WTC11 (cell line): ENCODE data around the gene KSR2. TPM values are rescaled to one million over a fixed set of nuclear protein-coding genes. Genes with fewer than 3 reads are reported as not detected.

Experiments
- ATAC-seq: fragments of 200-7000 bp; cut with Tn5 transposase; 2 replicates; pipeline ENCODE4 v1.10.0; 2021; ENCODE audit warnings: mild to moderate bottlenecking, moderate library complexity
- CTCF ChIA-PET: fragments of 300-600 bp; sonication (Branson Sonifier 250); formaldehyde crosslinking; loops from one replicate; lab custom pipeline; 2021; ENCODE audit warnings: antibody characterized with exemption; lab: Charles Lee
- POLR2A ChIA-PET: fragments of 350-600 bp; sonication (Branson Sonifier 250); formaldehyde crosslinking; loops from one replicate; lab custom pipeline; 2021; ENCODE audit warnings: antibody characterized with exemption; lab: Charles Lee
- DNase-seq: peaks from one replicate; pipeline ENCODE4 v3.0.0; 2021; ENCODE audit warnings: low spot score
- H3K27ac Mint-ChIP-seq: 2 replicates; pipeline ENCODE4 v1.8.0; 2021; ENCODE audit warnings: mixed read lengths
- H3K27me3 Mint-ChIP-seq: 2 replicates; pipeline ENCODE4 v1.8.0; 2021; ENCODE audit warnings: low read depth, mild to moderate bottlenecking, moderate library complexity, mixed read lengths
- H3K36me3 Mint-ChIP-seq: 2 replicates; pipeline ENCODE4 v1.8.0; 2021; ENCODE audit warnings: mixed read lengths
- H3K4me1 Mint-ChIP-seq: 2 replicates; pipeline ENCODE4 v1.8.0; 2022; ENCODE audit warnings: mixed read lengths
- H3K4me3 Mint-ChIP-seq: 2 replicates; pipeline ENCODE4 v1.8.0; 2021; ENCODE audit warnings: mild to moderate bottlenecking, moderate library complexity, mixed read lengths
- H3K9me3 Mint-ChIP-seq: 2 replicates; pipeline ENCODE4 v1.8.0; 2021; ENCODE audit warnings: mixed read lengths
- CBFB ChIP-seq: sonication (generic); formaldehyde crosslinking; IDR thresholded peaks from 2 replicates; pipeline ENCODE4 v1.8.1; 2022; ENCODE audit warnings: mild to moderate bottlenecking, low read depth, missing genetic modification reagents
- CDX4 ChIP-seq: fragments of 250-450 bp; sonication (Bioruptor Pico); IDR thresholded peaks from 2 replicates; pipeline ENCODE4 v1.9.0; 2021; ENCODE audit warnings: moderate library complexity, mild to moderate bottlenecking, inconsistent platforms, borderline replicate concordance
- CREB1 ChIP-seq: sonication (generic); formaldehyde crosslinking; IDR thresholded peaks from 2 replicates; pipeline ENCODE4 v1.8.0; 2023; ENCODE audit warnings: mild to moderate bottlenecking, missing genetic modification reagents
- CREM ChIP-seq: sonication (generic); formaldehyde crosslinking; IDR thresholded peaks from 2 replicates; pipeline ENCODE4 v1.8.1; 2022; ENCODE audit warnings: mild to moderate bottlenecking, missing genetic modification reagents, moderate library complexity
- E2F4 ChIP-seq: sonication (generic); formaldehyde crosslinking; IDR thresholded peaks from 2 replicates; pipeline ENCODE4 v1.8.1; 2022; ENCODE audit warnings: low read depth, mild to moderate bottlenecking, moderate library complexity, missing genetic modification reagents, borderline replicate concordance
- FOXP1 ChIP-seq: sonication (generic); formaldehyde crosslinking; IDR thresholded peaks from 2 replicates; pipeline ENCODE4 v1.8.0; 2022; ENCODE audit warnings: missing genetic modification reagents, mild to moderate bottlenecking, moderate library complexity, borderline replicate concordance
- GTF2I ChIP-seq: fragments of 250-450 bp; sonication (Bioruptor Pico); conservative IDR thresholded peaks from 2 replicates; pipeline ENCODE4 v1.4.0; 2021; ENCODE audit warnings: mild to moderate bottlenecking
- IRF2 ChIP-seq: sonication (generic); formaldehyde crosslinking; IDR thresholded peaks from 2 replicates; pipeline ENCODE4 v1.8.0; 2022; ENCODE audit warnings: low read depth, missing genetic modification reagents, borderline replicate concordance
- MAX ChIP-seq: sonication (generic); formaldehyde crosslinking; IDR thresholded peaks from 2 replicates; pipeline ENCODE4 v1.8.0; 2022; ENCODE audit warnings: mild to moderate bottlenecking, missing genetic modification reagents
- MLX ChIP-seq: sonication (generic); formaldehyde crosslinking; IDR thresholded peaks from 2 replicates; pipeline ENCODE4 v1.8.1; 2023; ENCODE audit warnings: mild to moderate bottlenecking, missing genetic modification reagents, moderate library complexity
- MXD4 ChIP-seq: fragments of 250-450 bp; sonication (Bioruptor Pico); IDR thresholded peaks from 2 replicates; pipeline ENCODE4 v1.8.0; 2021; ENCODE audit warnings: mild to moderate bottlenecking, moderate library complexity, borderline replicate concordance
- NFATC4 ChIP-seq: fragments of 250-450 bp; sonication (Bioruptor Pico); IDR thresholded peaks from 2 replicates; pipeline ENCODE4 v1.9.0; 2021; ENCODE audit warnings: mild to moderate bottlenecking
- NR1H2 ChIP-seq: sonication (generic); formaldehyde crosslinking; IDR thresholded peaks from 2 replicates; pipeline ENCODE4 v1.9.0; 2021; ENCODE audit warnings: mild to moderate bottlenecking, moderate library complexity, missing genetic modification reagents
- SOX15 ChIP-seq: fragments of 250-450 bp; sonication (Bioruptor Pico); IDR thresholded peaks from 2 replicates; pipeline ENCODE4 v1.9.0; 2021; ENCODE audit warnings: mild to moderate bottlenecking
- TP53 ChIP-seq: sonication (generic); formaldehyde crosslinking; IDR thresholded peaks from 2 replicates; pipeline ENCODE4 v1.8.1; 2023; ENCODE audit warnings: mild to moderate bottlenecking, missing genetic modification reagents
- ZNF121 ChIP-seq: sonication (generic); formaldehyde crosslinking; IDR thresholded peaks from 2 replicates; pipeline ENCODE4 v1.8.0; 2023; ENCODE audit warnings: missing genetic modification reagents
- ZNF232 ChIP-seq: sonication (generic); formaldehyde crosslinking; IDR thresholded peaks from 2 replicates; pipeline ENCODE4 v1.8.0; 2022; ENCODE audit warnings: mild to moderate bottlenecking, missing genetic modification reagents
- ZNF263 ChIP-seq: sonication (generic); formaldehyde crosslinking; IDR thresholded peaks from 2 replicates; pipeline ENCODE4 v1.8.1; 2022; ENCODE audit warnings: low read depth, mild to moderate bottlenecking, moderate library complexity, missing genetic modification reagents
- ZNF281 ChIP-seq: sonication (generic); formaldehyde crosslinking; IDR thresholded peaks from 2 replicates; pipeline ENCODE4 v1.8.0; 2023; ENCODE audit warnings: mild to moderate bottlenecking, missing genetic modification reagents
- ZNF423 ChIP-seq: fragments of 250-450 bp; sonication (Bioruptor Pico); IDR thresholded peaks from 2 replicates; pipeline ENCODE4 v2.1.2; 2022; ENCODE audit warnings: mild to moderate bottlenecking, moderate library complexity
- total RNA-seq: library from RNA; stranded (reverse); gene quantifications from 3 replicates; pipeline ENCODE4 v1.2.3, GENCODE V29; 2021
- TF ChIP-seq, protein P1 (sequence below): sonication (generic); formaldehyde crosslinking; conservative IDR thresholded peaks from 2 replicates; pipeline ENCODE4 v1.8.1; 2023; ENCODE audit warnings: mild to moderate bottlenecking, low read depth, missing genetic modification reagents, moderate library complexity
- TF ChIP-seq, protein P2 (sequence below): sonication (generic); formaldehyde crosslinking; IDR thresholded peaks from 2 replicates; pipeline ENCODE4 v1.8.1; 2022; ENCODE audit warnings: mild to moderate bottlenecking, moderate library complexity, missing genetic modification reagents
- TF ChIP-seq, protein P3 (sequence below): sonication (generic); formaldehyde crosslinking; conservative IDR thresholded peaks from 2 replicates; pipeline ENCODE4 v1.8.1; 2022; ENCODE audit warnings: mild to moderate bottlenecking, missing genetic modification reagents

Gene KSR2
- total RNA-seq, 1 experiment from 2014 or later: 2.4 TPM

GRCh38 chr12:117766008-117766407, 202.8 kb downstream of the KSR2 start:
- DNase-seq (no peak), ATAC-seq (no peak)
- ChIA-PET POLR2A (interaction anchor here (0.6 kb wide), 1 partner anchor 158 kb away, joined by 6 read pairs; no protein-coding TSS in a partner anchor), CTCF (no interaction called here)
- H3K4me3 Mint-ChIP-seq: no peak overlapping the region
- H3K9me3 Mint-ChIP-seq: peaks cover 17% of the 10 kb centered on the region
- H3K4me1 Mint-ChIP-seq: no peaks in the 10 kb centered on the region
- peaks cover 5% of the 10 kb centered on the region; the same call in 1 of the 2 replicates for H3K27me3 Mint-ChIP-seq
- no peak overlapping the region for H3K27ac Mint-ChIP-seq
- TF ChIP-seq ZNF121 (CRISPR knock-in tag): no peak
- TF ChIP-seq, protein P1, sequence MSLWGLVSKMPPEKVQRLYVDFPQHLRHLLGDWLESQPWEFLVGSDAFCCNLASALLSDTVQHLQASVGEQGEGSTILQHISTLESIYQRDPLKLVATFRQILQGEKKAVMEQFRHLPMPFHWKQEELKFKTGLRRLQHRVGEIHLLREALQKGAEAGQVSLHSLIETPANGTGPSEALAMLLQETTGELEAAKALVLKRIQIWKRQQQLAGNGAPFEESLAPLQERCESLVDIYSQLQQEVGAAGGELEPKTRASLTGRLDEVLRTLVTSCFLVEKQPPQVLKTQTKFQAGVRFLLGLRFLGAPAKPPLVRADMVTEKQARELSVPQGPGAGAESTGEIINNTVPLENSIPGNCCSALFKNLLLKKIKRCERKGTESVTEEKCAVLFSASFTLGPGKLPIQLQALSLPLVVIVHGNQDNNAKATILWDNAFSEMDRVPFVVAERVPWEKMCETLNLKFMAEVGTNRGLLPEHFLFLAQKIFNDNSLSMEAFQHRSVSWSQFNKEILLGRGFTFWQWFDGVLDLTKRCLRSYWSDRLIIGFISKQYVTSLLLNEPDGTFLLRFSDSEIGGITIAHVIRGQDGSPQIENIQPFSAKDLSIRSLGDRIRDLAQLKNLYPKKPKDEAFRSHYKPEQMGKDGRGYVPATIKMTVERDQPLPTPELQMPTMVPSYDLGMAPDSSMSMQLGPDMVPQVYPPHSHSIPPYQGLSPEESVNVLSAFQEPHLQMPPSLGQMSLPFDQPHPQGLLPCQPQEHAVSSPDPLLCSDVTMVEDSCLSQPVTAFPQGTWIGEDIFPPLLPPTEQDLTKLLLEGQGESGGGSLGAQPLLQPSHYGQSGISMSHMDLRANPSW: no peak
- TF ChIP-seq, protein P2, sequence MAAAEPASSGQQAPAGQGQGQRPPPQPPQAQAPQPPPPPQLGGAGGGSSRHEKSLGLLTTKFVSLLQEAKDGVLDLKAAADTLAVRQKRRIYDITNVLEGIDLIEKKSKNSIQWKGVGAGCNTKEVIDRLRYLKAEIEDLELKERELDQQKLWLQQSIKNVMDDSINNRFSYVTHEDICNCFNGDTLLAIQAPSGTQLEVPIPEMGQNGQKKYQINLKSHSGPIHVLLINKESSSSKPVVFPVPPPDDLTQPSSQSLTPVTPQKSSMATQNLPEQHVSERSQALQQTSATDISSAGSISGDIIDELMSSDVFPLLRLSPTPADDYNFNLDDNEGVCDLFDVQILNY (CRISPR knock-in tag): no peak
- no peak for TF ChIP-seq IRF2 (CRISPR knock-in tag)
- H3K36me3 Mint-ChIP-seq: peaks cover 13% of the 10 kb centered on the region

DNA sequence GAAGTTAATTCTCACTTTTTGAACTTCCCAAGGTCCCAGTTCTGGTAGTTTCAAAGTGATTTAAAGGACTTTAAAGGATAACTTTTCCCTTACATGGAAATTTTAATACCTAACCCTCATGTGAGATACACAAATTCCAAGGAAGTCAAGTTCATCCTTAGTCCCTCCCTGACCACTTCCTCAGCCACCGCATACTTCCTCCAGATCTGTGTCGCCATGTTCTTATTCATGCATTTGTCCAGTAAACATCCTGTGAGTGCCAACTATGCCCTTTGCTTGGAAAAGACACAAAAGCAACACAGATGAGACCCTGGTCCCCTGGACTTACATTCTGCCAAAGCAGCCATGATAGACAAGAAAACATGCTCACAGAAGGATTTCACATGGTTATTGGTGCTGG, 206.6 kb downstream of the KSR2 start:
- no peak for DNase-seq
- Mint-ChIP-seq H3K36me3 (peaks cover 13% of the 10 kb centered on the region), H3K27me3 (peaks cover 5% of the 10 kb centered on the region; the same call in 1 of the 2 replicates), H3K9me3 (peaks cover 19% of the 10 kb centered on the region), H3K27ac (no peak overlapping the region), H3K4me3 (no peak overlapping the region), H3K4me1 (no peaks in the 10 kb centered on the region)
- TF ChIP-seq CREB1 (CRISPR knock-in tag) (no peak), ZNF423 (CRISPR knock-in tag) (no peak), MAX (no peak), CREM (no peak), MXD4 (CRISPR knock-in tag) (no peak)
- no peak for ATAC-seq
- ChIA-PET CTCF (interaction anchor here (1.3 kb wide), 1 partner anchor 91 kb away, joined by 3 read pairs; no protein-coding TSS in a partner anchor), POLR2A (no interaction called here)

- H3K4me1 Mint-ChIP-seq: no peaks in the 10 kb centered on the region
- POLR2A ChIA-PET: no interaction called here
- H3K27ac Mint-ChIP-seq: no peak overlapping the region
- CTCF ChIA-PET: no interaction called here
- DNase-seq (no peak), ATAC-seq (no peak)
- H3K9me3 Mint-ChIP-seq: peaks cover 19% of the 10 kb centered on the region
- H3K27me3 Mint-ChIP-seq: peaks cover 5% of the 10 kb centered on the region; the same call in 1 of the 2 replicates
- no peak overlapping the region for H3K4me3 Mint-ChIP-seq
- peaks cover 13% of the 10 kb centered on the region for H3K36me3 Mint-ChIP-seq
- TF ChIP-seq ZNF232: no peak
- no peak for TF ChIP-seq TP53 (CRISPR knock-in tag)
- no peak for TF ChIP-seq FOXP1 (CRISPR knock-in tag)
- TF ChIP-seq NR1H2: no peak
- no peak for TF ChIP-seq E2F4 (CRISPR knock-in tag)
- no peak for TF ChIP-seq MLX
- no peak for TF ChIP-seq GTF2I
- TF ChIP-seq ZNF263 (CRISPR knock-in tag): no peak
- no peak for TF ChIP-seq ZNF423 (CRISPR knock-in tag)
- no peak for TF ChIP-seq CDX4 (CRISPR knock-in tag)
- TF ChIP-seq CBFB (CRISPR knock-in tag): no peak
- no peak for TF ChIP-seq ZNF281
- TF ChIP-seq NFATC4 (CRISPR knock-in tag): no peak
- no peak for TF ChIP-seq SOX15 (CRISPR knock-in tag)
- TF ChIP-seq, protein P3, sequence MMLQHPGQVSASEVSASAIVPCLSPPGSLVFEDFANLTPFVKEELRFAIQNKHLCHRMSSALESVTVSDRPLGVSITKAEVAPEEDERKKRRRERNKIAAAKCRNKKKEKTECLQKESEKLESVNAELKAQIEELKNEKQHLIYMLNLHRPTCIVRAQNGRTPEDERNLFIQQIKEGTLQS: no peak
These were observed 207.2 kb downstream of the KSR2 start for GRCh38 chr12:117761528-117762100.
